ENCODE measurements around the gene KLK3.
"Not testable (repeated sequence)": the region's sequence is repeated elsewhere in the genome, so short reads cannot be mapped to it uniquely, and the experiment has no call there.

Gene KLK3

DNA sequence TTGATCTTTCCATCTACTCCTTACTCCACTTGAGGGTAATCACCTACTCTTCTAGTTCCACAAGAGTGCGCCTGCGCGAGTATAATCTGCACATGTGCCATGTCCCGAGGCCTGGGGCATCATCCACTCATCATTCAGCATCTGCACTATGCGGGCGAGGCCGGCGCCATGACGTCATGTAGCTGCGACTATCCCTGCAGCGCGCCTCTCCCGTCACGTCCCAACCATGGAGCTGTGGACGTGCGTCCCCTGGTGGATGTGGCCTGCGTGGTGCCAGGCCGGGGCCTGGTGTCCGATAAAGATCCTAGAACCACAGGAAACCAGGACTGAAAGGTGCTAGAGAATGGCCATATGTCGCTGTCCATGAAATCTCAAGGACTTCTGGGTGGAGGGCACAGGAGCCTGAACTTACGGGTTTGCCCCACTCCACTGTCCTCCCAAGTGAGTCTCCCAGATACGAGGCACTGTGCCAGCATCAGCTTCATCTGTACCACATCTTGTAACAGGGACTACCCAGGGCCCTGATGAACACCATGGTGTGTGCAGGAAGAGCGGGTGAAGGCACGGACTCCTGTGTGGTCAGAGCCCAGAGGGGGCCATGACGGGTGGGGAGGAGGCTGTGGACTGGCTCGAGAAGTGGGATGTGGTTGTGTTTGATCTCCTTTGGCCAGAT lies 15.8 kb downstream of the KLK3 start:
- DNase-seq = no peak

DNA sequence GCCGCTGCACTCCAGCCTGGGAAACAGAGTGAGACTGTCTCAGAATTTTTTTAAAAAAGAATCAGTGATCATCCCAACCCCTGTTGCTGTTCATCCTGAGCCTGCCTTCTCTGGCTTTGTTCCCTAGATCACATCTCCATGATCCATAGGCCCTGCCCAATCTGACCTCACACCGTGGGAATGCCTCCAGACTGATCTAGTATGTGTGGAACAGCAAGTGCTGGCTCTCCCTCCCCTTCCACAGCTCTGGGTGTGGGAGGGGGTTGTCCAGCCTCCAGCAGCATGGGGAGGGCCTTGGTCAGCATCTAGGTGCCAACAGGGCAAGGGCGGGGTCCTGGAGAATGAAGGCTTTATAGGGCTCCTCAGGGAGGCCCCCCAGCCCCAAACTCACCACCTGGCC lies 18.3 kb downstream of the KLK3 start, which contains the start of gene KLK2:
KLK2 (plus strand) TSS at position 384 of the 400 bp plus-strand sequence. CDS start 35 bp downstream, outside the sequence.
- DNase-seq = no peak

DNA sequence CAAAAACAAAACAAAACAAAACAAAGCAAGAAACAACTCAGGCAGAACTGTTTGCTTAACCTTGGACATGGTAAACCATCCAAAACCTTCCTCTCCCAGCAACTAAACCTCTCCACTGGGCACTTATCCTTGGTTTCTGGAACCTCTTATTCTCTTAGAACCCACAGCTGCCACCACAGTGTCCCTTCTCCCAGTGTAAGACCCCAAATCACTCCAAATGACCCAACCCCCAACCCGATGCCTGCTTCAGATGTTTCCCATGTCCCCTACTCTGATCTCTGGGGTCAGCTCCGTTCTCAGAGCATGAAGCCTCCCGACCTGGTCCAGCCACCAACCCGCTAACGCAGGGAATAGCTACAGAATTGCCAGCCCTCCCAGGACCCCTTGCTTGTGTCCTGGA lies 19.5 kb downstream of the KLK3 start:
- DNase-seq = no peak

DNA sequence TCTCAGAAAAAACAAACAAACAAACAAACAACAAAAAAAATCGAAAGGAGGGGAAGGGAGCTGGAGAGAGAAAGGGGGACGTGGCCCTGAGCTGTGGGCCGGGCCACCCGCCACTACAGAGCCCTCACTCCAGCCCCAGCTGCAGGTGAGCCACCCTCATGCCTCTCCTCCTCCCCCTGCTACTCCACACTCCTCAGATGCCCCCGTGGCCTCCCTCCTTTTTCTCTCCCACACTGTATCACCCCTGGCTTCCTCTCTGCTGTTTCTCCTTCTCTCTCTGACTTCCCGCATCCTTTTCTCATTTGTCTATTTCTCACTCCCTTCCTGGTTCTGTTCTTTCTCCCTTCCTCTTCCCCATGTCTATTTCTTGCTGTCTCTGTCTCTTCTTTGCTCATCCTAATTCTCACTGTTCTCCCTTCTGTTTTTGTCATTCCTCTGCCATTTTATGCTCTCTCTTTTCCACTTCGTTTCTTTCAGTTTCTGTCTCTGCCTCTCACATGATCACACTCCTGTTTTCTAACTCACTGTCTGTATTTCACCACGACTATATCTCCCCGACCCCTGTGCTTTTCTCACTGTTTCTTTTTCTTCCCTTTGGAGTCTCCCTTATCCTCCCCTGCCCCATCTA lies 21.2 kb downstream of the KLK3 start:
- no peak for DNase-seq

DNA sequence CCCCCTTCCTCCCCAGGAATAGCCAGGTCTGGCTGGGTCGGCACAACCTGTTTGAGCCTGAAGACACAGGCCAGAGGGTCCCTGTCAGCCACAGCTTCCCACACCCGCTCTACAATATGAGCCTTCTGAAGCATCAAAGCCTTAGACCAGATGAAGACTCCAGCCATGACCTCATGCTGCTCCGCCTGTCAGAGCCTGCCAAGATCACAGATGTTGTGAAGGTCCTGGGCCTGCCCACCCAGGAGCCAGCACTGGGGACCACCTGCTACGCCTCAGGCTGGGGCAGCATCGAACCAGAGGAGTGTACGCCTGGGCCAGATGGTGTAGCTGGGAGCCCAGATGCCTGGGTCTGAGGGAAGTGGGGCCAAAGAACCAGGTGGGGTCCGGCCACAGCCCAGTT lies 21.7 kb downstream of the KLK3 start:
- DNase-seq = no peak

DNA sequence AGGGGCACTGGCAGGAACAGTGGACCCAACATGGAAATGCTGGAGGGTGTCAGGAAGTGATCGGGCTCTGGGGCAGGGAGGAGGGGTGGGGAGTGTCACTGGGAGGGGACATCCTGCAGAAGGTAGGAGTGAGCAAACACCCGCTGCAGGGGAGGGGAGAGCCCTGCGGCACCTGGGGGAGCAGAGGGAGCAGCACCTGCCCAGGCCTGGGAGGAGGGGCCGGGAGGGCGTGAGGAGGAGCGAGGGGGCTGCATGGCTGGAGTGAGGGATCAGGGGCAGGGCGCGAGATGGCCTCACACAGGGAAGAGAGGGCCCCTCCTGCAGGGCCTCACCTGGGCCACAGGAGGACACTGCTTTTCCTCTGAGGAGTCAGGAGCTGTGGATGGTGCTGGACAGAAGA lies 22.6 kb downstream of the KLK3 start:
- no peak for DNase-seq

DNA sequence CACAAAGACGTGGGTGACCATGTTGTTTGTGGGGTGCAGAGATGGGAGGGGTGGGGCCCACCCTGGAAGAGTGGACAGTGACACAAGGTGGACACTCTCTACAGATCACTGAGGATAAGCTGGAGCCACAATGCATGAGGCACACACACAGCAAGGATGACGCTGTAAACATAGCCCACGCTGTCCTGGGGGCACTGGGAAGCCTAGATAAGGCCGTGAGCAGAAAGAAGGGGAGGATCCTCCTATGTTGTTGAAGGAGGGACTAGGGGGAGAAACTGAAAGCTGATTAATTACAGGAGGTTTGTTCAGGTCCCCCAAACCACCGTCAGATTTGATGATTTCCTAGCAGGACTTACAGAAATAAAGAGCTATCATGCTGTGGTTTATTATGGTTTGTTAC lies 24.1 kb downstream of the KLK3 start:
- no peak for DNase-seq

DNA sequence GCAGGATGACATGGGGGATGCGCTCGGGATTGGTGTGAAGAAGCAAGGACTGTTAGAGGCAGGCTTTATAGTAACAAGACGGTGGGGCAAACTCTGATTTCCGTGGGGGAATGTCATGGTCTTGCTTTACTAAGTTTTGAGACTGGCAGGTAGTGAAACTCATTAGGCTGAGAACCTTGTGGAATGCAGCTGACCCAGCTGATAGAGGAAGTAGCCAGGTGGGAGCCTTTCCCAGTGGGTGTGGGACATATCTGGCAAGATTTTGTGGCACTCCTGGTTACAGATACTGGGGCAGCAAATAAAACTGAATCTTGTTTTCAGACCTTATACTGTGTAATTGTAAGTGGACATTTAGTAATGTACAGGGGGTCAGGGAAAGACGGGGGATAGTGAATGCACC lies 25.5 kb downstream of the KLK3 start:
- DNase-seq = no peak

DNA sequence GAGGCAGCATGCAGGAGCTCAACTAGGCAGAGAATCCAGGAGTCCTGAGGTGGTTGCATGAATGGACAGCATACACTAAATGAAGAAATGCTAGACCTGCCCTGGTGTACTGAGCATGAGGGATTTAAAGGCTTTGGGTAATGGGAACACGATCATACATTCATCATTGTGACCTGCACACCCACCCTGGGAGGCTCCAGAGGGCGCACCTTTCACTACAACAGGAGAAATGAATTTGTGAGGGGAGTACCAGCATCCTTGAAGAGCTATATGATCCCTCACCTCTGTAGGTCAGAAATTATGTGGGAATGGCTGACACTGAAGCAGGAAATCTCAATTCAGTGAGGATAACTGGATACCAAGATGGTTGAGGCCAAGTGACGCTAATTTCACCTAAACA lies 27.5 kb downstream of the KLK3 start:
- no peak for DNase-seq

DNA sequence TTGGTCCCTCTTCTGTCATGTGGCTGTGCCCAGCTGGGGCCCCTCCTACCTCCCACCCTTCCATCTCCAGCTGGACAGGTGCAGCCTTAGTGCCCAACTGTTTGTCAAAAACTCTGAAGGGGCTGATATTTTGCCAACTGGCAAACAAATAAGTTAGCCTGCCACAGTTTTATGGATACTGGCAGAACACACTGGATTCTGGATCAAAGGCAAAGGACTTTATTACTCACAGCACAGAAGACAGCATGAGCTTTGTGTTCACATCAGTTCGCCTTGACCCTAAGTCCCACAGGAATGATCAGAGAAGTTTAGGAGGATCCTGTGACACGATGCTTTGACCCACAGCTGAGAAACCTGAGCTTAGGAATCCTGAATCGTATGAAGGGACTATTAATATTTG lies 34.9 kb downstream of the KLK3 start:
- no peak for DNase-seq

DNA sequence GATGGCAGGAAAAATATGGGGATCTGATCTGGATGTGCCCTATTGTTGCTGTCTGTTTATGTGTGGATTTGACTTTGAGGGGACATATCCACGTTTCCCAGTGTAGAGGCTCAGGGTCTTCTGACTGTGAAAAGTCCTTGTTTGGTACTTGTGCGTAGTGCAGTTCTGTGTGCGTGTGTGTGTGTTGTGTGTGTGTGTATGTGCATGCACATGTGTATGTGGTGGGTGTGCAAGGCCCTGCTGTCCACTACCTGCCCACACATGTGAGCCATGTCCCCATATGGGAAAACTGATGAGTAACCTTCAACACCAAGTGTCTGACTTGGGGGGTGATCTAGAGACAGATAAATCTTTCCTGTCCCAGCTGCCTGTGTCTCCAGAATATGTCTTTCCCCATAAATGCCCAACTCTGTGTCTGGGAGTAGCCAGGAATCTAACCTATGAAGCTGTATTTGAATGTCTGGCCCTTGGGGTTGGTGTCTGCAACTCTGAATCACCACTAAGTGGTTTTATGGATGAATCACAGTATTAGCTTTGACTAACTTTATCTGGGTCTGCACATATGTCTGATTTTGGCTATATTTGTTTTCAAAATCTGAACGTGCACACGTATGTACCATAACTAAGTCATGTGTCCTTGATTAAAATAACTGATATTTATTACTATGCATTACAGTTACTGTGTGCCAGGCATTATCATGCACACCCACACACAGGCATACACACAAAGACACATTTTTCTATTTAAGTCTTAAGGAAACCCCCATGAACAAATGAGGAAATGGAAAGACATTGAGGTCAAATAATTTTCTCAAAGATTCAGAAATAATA lies 35.9 kb downstream of the KLK3 start:
- no peak for DNase-seq

DNA sequence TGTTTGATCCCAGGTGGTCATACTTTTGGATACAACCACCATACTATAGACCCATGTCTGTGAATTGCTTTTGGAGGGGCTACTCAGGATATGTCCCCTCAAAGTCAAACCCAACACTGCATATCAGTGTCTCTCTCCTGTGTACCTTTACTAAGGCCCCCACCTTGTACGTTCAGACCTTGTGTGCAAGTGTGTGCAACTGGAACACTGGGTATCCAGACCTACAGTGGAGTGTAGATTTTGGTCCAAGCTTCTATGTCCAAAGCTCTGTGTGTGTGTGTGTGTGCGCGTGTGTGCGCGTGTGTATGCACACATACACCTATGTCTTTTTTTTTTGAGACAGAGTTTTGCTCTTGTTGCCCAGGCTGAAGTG lies 36.5 kb downstream of the KLK3 start:
- DNase-seq = no peak

DNA sequence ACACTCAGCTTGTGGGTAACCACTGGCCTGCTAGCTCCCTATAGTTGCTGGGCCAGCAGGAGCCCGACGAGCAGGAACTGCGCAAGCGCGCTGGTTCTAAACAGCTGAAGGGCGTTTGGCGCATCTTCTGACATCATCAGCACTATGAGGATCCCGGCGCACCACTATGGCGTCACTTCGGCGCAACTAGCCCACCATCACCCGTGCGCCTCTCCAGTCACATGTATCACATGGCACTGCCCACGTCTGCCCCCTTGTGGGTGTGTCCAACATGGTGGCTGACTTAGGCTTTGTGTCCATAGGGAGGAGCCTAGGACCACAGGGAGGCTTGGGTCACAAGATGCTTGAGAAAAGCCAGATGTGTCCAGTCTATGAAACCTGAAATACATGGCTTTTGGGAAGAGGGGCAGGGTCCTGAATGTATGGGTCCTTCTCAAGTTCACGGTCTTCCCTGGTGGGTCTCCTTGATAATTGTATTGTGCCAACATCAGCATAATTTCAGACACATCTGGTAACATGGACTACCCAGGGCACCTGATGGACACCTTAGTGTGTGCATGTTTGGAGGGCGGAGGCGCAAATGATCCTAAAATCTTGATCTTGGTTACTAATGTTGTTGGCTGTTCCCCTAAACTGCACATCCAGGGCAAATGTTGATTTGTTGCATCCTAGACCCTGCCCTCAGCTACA lies 38.5 kb downstream of the KLK3 start:
- DNase-seq = no peak

DNA sequence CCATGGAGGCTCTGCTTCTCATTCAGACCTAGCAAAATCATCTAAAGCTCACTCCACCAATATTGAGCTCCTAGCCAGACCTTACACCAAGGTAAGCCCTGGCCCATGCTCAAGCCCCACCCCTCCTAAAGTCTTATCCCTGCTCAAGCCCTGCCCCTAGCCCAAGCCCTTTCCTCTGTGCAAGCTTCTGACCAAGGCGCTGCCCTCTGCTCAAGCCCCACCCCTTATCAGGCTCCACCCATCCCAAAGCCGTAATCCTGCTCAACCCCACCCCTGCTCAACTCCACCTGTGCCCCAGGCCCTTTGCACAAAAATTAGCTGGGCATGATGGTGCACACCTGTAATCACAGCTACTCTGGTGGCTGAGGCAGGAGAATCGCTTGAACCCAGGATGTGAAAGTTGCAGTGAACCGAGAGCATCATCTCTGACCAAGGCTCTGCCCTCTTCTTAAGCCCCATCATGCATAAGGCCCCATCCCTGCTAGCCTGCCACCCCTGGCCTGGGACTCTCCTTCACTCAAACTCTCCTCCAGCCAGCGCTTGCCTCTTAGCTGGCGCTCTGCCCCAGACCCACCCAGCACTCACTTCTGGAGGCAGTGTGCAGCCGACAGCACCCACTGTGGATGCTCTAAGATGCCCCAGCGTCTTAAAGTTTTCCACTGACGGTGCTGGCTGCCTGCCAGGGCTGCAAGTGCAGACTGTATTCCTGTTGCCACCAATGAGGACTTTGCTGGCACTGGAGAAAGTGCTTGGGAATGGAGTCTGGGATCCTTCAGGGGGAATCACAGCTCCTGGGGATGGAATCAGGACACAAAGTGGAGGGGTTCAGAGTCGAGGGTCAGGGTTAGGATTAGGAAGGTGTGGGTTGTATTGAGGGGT lies 40.0 kb downstream of the KLK3 start:
- no peak for DNase-seq

DNA sequence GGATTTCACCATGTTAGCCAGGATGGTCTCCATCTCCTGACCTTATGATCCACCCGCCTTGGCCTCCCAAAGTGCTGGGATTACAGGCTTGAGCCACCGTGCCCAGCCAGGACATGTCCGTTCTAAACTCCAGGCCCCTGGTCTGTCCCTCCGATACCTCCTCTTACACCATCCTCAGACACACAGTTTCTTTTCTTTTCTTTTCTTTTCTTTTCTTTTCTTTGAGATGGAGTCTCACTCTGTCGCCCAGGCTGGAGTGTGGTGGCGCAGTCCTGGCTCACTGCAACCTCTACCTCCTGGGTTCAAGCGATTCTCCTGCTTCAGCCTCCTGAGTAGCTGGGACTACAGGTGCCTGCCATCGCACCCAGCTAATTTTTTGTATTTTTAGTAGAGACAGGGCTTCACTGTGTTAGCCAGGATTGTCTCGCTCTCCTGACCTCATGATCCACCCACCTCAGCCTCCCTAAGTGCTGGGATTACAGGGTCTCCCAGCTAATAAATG lies 41.4 kb downstream of the KLK3 start:
- not testable (repeated sequence) for DNase-seq

DNA sequence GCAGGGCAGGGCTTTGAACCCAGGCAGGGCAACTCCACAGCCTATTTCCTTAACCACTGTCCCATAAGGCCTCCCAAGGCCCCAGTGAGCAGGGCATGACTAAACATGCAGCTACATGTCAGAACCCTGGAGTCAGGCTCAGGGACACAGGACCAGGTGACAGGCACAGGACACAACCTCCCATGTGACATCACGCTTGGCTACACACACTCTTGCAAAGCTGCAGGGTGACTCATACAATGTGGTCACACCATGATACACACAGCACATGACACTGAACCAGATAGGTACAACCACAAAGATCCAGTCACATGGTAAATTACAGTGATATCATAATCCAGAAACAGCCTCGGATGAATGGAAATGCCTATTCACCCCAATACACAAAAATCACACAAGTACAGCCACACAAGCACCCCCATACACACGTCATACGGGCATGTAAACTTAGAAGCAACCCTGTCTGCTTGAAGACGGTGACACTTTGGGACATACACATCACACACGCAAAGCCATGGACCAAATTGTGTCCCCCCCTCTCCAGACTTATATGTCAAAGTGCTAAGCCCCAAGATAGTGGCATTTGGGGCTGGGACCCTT lies 42.0 kb downstream of the KLK3 start:
- no peak for DNase-seq

DNA sequence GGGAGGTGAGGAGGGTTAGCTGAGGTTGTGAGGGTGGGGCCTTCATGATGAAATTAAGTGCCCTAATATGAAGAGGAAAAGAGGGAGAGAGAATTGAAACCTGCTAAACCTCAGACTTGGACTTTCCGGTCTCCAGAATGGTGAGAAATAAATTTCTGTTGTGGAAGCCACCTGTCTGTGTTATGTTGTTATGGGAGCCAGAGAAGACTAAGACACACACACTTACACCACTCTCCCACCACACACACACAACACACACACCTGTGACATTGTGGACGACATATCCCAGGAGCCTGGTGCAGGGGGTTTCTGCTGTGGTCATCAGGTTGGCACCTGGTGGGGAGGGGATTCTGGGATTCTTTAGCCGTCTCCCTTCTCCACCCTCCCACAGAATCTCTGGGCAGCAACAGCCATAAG lies 42.5 kb downstream of the KLK3 start:
- no peak for DNase-seq

DNA sequence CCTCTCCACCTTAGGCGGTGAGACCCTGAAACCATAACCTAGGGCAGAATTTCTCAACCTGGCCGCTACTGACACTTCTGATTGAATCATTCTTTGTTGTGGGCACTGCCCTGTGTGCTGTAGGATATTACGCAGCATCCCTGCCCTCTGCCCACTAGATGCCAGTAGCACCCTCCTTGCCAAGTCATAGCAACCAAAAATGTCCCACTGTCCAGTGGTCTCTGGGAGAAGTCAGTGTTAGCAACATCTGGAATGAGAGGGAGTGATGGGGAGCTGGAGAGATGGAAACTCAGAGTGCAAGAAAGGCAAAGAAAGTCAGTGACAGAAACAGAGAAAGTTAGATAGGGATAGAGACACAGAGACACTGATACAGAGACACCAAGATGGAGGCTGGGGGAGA lies 42.9 kb downstream of the KLK3 start:
- DNase-seq = no peak

DNA sequence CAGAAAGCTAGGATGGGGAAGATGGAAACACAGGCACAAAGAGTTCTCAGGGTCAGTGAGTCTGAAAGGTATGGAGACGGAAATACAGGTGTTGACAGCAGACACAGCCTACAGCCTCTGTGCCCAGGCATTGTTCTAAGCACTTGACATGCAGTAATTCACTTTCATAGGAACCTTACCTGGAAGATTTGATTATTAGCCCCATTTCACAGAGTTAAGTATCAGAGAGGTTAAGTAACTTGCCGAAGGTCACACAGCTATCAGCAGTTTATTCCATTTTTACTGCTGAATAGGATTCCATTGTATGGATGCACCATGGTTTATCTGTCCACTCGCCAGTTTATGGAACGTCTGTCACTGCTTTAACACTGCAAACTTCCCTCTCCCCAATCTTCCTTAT lies 43.3 kb downstream of the KLK3 start:
- DNase-seq = no peak

DNA sequence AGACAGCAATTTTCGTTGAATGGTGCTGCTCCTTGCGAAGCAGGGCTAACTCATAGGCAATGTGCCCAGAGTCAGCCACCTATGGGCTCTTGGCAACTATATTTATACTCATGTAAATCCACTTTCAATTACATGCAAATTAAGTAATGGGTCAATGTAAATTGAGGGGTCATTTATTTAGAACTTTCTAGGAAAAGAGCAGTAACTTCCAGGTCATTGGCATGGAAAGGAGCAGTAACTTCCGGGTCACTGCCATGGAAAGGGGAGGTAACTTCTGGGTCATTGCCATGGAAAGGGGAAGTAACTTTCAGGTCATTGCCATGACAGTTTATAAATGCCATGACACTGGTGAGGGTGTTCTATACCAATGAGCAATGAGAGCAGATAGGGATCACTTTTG lies 44.9 kb downstream of the KLK3 start:
- no peak for DNase-seq

DNA sequence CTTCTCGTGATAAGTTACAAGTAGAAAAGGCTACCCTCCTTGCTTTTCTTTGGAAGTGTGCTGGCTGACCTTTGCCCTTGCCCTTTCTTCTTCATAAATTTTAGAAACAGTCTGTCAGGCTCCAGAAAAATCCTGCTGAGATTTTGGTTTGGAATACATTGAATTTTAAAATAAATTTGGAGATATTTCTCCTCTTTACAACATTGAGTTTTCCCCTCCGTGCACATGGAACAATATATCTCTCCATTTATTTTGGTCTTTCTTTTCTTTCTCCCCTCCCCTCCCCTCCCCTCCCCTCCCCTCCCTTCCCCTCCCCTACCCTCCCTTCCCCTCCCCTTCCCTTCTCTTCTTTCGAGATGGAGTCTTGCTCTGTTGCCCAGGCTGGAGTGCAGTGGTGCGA lies 47.9 kb downstream of the KLK3 start:
- no peak for DNase-seq

DNA sequence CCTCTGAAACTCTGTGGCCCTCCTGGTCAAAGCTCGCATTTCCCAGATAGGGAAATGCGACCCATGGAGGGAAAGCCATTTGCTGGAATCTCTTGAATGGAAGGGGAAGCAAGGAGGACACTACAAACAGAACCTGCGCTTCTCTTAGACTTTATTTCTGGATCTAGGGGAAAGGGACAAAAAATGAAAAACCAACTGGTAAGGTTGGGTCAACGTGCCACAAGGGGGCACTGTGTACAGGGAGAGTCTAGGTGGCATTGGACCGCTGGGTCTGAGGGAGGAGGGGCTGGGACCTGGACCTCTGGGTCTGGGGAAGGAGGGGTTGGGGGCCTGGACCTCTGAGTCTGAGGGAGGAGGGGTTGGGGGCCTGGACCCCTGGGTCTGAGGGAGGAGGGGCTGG lies 51.5 kb downstream of the KLK3 start:
- no peak for DNase-seq
